PC-9 (cell line): ENCODE data around the gene MARK1. TPM values are rescaled to one million over a fixed set of nuclear protein-coding genes. Genes with fewer than 3 reads are reported as not detected.

ENCODE experiments used
- BruUV-seq: library from RNA; stranded (reverse); fragments of 400-500 nt; replicated peaks from 2 replicates; lab custom pipeline; 2021; lab: Mats Ljungman, UMichigan
- CTCF ChIA-PET: fragments of 300-600 bp; sonication (Branson Sonifier 250); formaldehyde crosslinking; loops from one replicate; lab custom pipeline; 2022; ENCODE audit warnings: antibody characterized with exemption; lab: Charles Lee
- POLR2A ChIA-PET: fragments of 300-600 bp; sonication (Branson Sonifier 250); formaldehyde crosslinking; loops from one replicate; lab custom pipeline; 2022; ENCODE audit warnings: antibody characterized with exemption; ENCODE audit not compliant: unreplicated experiment; lab: Charles Lee
- DNase-seq, 2 experiments: peaks; one replicate each; pipeline versions ENCODE4 v3.0.0 to v3.0.0-alpha.2; 2015 to 2022; ENCODE audit warnings: mixed read lengths in 1 of 2
- H2AFZ ChIP-seq: fragments of 200-600 bp; sonication (generic); 2 replicates; pipeline ENCODE4 v1.8.1; 2017; ENCODE audit warnings: antibody characterized with exemption
- H3F3A ChIP-seq: fragments of 200-600 bp; sonication (generic); 2 replicates; pipeline ENCODE4 v1.8.1; 2017; ENCODE audit warnings: antibody characterized with exemption, mild to moderate bottlenecking, low read depth; ENCODE audit not compliant: insufficient read depth
- H3K27ac ChIP-seq: fragments of 200-600 bp; sonication (generic); 2 replicates; pipeline ENCODE4 v1.6.1; 2016; ENCODE audit warnings: mixed run types
- H3K27me3 ChIP-seq: fragments of 200-600 bp; sonication (generic); 2 replicates; pipeline ENCODE4 v1.6.1; 2016; ENCODE audit warnings: low read depth, mixed run types; ENCODE audit not compliant: insufficient read depth
- H3K36me3 ChIP-seq: fragments of 200-600 bp; sonication (generic); 2 replicates; pipeline ENCODE4 v1.6.1; 2016; ENCODE audit warnings: low read depth, mixed run types
- H3K4me1 ChIP-seq: fragments of 200-600 bp; sonication (generic); replicated peaks from 2 replicates; pipeline ENCODE4 v1.6.1; 2016; ENCODE audit warnings: mixed run types; ENCODE audit not compliant: insufficient read depth
- H3K4me2 ChIP-seq: fragments of 200-600 bp; sonication (generic); 2 replicates; pipeline ENCODE4 v1.6.1; 2017; ENCODE audit warnings: mixed run types
- H3K4me3 ChIP-seq: fragments of 200-600 bp; sonication (generic); 2 replicates; pipeline ENCODE4 v1.6.1; 2016; ENCODE audit warnings: mixed run types
- H3K79me2 ChIP-seq: fragments of 200-600 bp; sonication (generic); 2 replicates; pipeline ENCODE4 v1.6.1; 2017; ENCODE audit warnings: low read depth, mixed run types
- H3K9me2 ChIP-seq: fragments of 200-600 bp; sonication (generic); 2 replicates; pipeline ENCODE4 v1.8.1; 2017; ENCODE audit warnings: mild to moderate bottlenecking; ENCODE audit not compliant: insufficient read depth
- H3K9me3 ChIP-seq: fragments of 200-600 bp; sonication (generic); 2 replicates; pipeline ENCODE4 v1.8.1; 2016; ENCODE audit warnings: low read depth; ENCODE audit not compliant: insufficient read depth
- H4K20me1 ChIP-seq: fragments of 200-600 bp; sonication (generic); 2 replicates; pipeline ENCODE4 v1.8.1; 2017; ENCODE audit not compliant: insufficient read depth
- EZH2 ChIP-seq: fragments of 200-600 bp; sonication (generic); IDR thresholded peaks from 2 replicates; pipeline ENCODE4 v1.8.0; 2017; ENCODE audit warnings: antibody characterized with exemption, low read depth
- intact Hi-C: fragments of 100-400 bp; cut with micrococcal nuclease; formaldehyde crosslinking; loops from one replicate; pipeline ENCODE4 v1.10.0; 2022; ENCODE audit not compliant: unreplicated experiment
- total RNA-seq: library from RNA; stranded (reverse); gene quantifications from 2 replicates; pipeline ENCODE4 v1.2.3, GENCODE V29; 2021
- TF ChIP-seq, protein P1 (sequence below): fragments of 200-600 bp; sonication (generic); conservative IDR thresholded peaks from 2 replicates; pipeline ENCODE4 v1.6.1; 2017; ENCODE audit warnings: mixed run types, antibody characterized with exemption, mild to moderate bottlenecking, moderate library complexity

MARK1 gene
- total RNA-seq, 1 experiment from 2014 or later = 1.9 TPM

DNA sequence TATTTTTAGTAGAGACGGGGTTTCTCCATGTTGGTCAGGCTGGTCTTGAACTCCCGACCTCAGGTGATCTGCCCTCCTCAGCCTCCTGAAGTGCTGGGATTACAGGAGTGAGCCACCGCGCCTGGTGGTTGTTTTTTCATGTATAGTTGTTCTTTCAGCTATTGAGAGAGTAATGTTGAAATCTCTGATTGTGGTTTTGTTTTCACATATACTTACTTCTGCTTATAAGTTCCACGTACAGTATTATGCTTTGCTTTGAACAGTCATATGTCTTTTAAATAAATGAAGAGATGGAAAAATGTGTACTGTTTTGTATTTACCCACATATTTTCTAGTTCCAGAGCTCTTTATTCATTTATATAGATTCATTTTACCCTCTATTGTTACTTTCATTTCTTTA, 44.5 kb downstream of the MARK1 start:
- Histone ChIP-seq H3K36me3 (no peaks in the 10 kb centered on the region), H2AFZ (no peak overlapping the region), H3K4me1 (no peaks in the 10 kb centered on the region), H3F3A (no peaks in the 10 kb centered on the region), H3K4me2 (no peak overlapping the region), H3K4me3 (no peak overlapping the region), H3K27me3 (no peaks in the 10 kb centered on the region), H3K79me2 (no peaks in the 10 kb centered on the region), H4K20me1 (no peaks in the 10 kb centered on the region), H3K9me2 (no peaks in the 10 kb centered on the region), H3K27ac (no peak overlapping the region), H3K9me3 (peaks cover 8% of the 10 kb centered on the region; the same call in 1 of the 2 replicates)
- no peak for TF ChIP-seq EZH2
- TF ChIP-seq, protein P1, sequence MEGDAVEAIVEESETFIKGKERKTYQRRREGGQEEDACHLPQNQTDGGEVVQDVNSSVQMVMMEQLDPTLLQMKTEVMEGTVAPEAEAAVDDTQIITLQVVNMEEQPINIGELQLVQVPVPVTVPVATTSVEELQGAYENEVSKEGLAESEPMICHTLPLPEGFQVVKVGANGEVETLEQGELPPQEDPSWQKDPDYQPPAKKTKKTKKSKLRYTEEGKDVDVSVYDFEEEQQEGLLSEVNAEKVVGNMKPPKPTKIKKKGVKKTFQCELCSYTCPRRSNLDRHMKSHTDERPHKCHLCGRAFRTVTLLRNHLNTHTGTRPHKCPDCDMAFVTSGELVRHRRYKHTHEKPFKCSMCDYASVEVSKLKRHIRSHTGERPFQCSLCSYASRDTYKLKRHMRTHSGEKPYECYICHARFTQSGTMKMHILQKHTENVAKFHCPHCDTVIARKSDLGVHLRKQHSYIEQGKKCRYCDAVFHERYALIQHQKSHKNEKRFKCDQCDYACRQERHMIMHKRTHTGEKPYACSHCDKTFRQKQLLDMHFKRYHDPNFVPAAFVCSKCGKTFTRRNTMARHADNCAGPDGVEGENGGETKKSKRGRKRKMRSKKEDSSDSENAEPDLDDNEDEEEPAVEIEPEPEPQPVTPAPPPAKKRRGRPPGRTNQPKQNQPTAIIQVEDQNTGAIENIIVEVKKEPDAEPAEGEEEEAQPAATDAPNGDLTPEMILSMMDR = no peak
- ChIA-PET POLR2A (no interaction called here), CTCF (no interaction called here)
- intact Hi-C loops = no loop called here
- no TSS peak for BruUV-seq
- no peak for DNase-seq

GRCh38 chr1:220573836-220574235, 45.9 kb downstream of the MARK1 start:
- Histone ChIP-seq H3K79me2 (no peaks in the 10 kb centered on the region), H3F3A (0 out of 2 replicates have a peak, but pooled peaks cover 3% of the 10 kb centered on the region), H3K9me2 (no peaks in the 10 kb centered on the region), H2AFZ (no peak overlapping the region), H3K27me3 (no peaks in the 10 kb centered on the region), H3K4me3 (no peak overlapping the region), H4K20me1 (no peaks in the 10 kb centered on the region), H3K9me3 (peaks cover 8% of the 10 kb centered on the region; the same call in 1 of the 2 replicates), H3K27ac (no peak overlapping the region), H3K4me1 (no peaks in the 10 kb centered on the region), H3K4me2 (no peak overlapping the region), H3K36me3 (no peaks in the 10 kb centered on the region)
- DNase-seq = no peak
- no TSS peak for BruUV-seq
- TF ChIP-seq EZH2 = no peak
- TF ChIP-seq, protein P1 = no peak
- CTCF ChIA-PET = no interaction called here
- POLR2A ChIA-PET = no interaction called here
- intact Hi-C loops = no loop called here

- ChIA-PET POLR2A (interaction anchor here (0.7 kb wide), 1 partner anchor 29 kb away, joined by 4 read pairs; no protein-coding TSS in a partner anchor), CTCF (no interaction called here)
- Histone ChIP-seq H3K27ac (no peak overlapping the region), H4K20me1 (no peaks in the 10 kb centered on the region), H3K79me2 (no peaks in the 10 kb centered on the region), H3K9me2 (no peaks in the 10 kb centered on the region), H3F3A (0 out of 2 replicates have a peak, but pooled peaks cover 3% of the 10 kb centered on the region), H3K9me3 (peaks cover 8% of the 10 kb centered on the region; the same call in 1 of the 2 replicates), H2AFZ (no peak overlapping the region), H3K36me3 (no peaks in the 10 kb centered on the region), H3K4me1 (no peaks in the 10 kb centered on the region), H3K4me3 (no peak overlapping the region), H3K27me3 (no peaks in the 10 kb centered on the region), H3K4me2 (no peak overlapping the region)
- no TSS peak for BruUV-seq
- no peak for DNase-seq
- intact Hi-C loops = no loop called here
- TF ChIP-seq, protein P1 = no peak
- no peak for TF ChIP-seq EZH2
These were observed 48.0 kb downstream of the MARK1 start for GRCh38 chr1:220575718-220576497.
